GM18508 (cell line): ENCODE measurements around the gene HSPA12B.

Experiments
- ATAC-seq: cut with Tn5 transposase; IDR thresholded peaks from one replicate; pipeline ENCODE4 v1.9.1; 2021; ENCODE audit warnings: moderate number of reproducible peaks; ENCODE audit not compliant: insufficient read depth, unreplicated experiment

HSPA12B gene

GRCh38 chr20:3763671-3764601 is 31.5 kb downstream of the HSPA12B start:
- ATAC-seq, result no peak

- no peak for ATAC-seq
These were observed 32.2 kb downstream of the HSPA12B start for GRCh38 chr20:3764659-3765058.

GRCh38 chr20:3765171-3765882 is 32.8 kb downstream of the HSPA12B start:
- ATAC-seq, result no peak

- ATAC-seq, result no peak
These were observed 34.1 kb downstream of the HSPA12B start for GRCh38 chr20:3766422-3767109.

GRCh38 chr20:3767110-3767426 is 34.6 kb downstream of the HSPA12B start:
- no peak for ATAC-seq

- peak; percentile 79 for ATAC-seq
These were observed 35.2 kb downstream of the HSPA12B start, which contains the start of gene ADISSP for GRCh38 chr20:3767427-3768341. TSS of gene ADISSP (minus strand) at chr20:3767753. CDS start at chr20:3760100, 7,653 bp downstream.

GRCh38 chr20:3768342-3769130 is 36.1 kb downstream of the HSPA12B start:
- ATAC-seq, result no peak

- ATAC-seq, result no peak
These were observed 39.1 kb downstream of the HSPA12B start for GRCh38 chr20:3771552-3772058.

GRCh38 chr20:3775457-3776108 is 43.1 kb downstream of the HSPA12B start:
- ATAC-seq, result no peak

GRCh38 chr20:3777381-3777715 is 44.9 kb downstream of the HSPA12B start:
- ATAC-seq, result no peak

GRCh38 chr20:3777716-3778629 is 45.5 kb downstream of the HSPA12B start:
- ATAC-seq, result no peak

GRCh38 chr20:3778976-3779375 is 46.5 kb downstream of the HSPA12B start:
- ATAC-seq, result no peak

GRCh38 chr20:3781153-3781910 is 48.8 kb downstream of the HSPA12B start, which contains the start of gene SPEF1:
TSS of gene SPEF1 (minus strand) at chr20:3781448. CDS start at chr20:3781287, 161 bp downstream.
- ATAC-seq, result no peak

GRCh38 chr20:3782597-3782996 is 50.1 kb downstream of the HSPA12B start:
- ATAC-seq, result no peak

GRCh38 chr20:3783068-3783489 is 50.6 kb downstream of the HSPA12B start:
- ATAC-seq, result no peak

GRCh38 chr20:3783511-3784195 is 51.2 kb downstream of the HSPA12B start:
- ATAC-seq, result no peak
